HG03025 (cell line): ENCODE data around the gene DENND4C.
A peak's percentile ranks its signal among the peaks of the same experiment; 100 is the strongest.
"Not testable (repeated sequence)": the region's sequence is repeated elsewhere in the genome, so short reads cannot be mapped to it uniquely, and the experiment has no call there.

Experiments
- ATAC-seq: cut with Tn5 transposase; IDR thresholded peaks from one replicate; pipeline ENCODE4 v1.9.1; 2021; ENCODE audit warnings: mild to moderate bottlenecking, moderate library complexity; ENCODE audit not compliant: unreplicated experiment, low FRiP score

The DENND4C gene

GRCh38 chr9:19405771-19406170 is 175.3 kb downstream of the DENND4C start:
- ATAC-seq = no peak

- peak; percentile 4 for ATAC-seq
These were observed 177.8 kb downstream of the DENND4C start for GRCh38 chr9:19408316-19408692.

DNA sequence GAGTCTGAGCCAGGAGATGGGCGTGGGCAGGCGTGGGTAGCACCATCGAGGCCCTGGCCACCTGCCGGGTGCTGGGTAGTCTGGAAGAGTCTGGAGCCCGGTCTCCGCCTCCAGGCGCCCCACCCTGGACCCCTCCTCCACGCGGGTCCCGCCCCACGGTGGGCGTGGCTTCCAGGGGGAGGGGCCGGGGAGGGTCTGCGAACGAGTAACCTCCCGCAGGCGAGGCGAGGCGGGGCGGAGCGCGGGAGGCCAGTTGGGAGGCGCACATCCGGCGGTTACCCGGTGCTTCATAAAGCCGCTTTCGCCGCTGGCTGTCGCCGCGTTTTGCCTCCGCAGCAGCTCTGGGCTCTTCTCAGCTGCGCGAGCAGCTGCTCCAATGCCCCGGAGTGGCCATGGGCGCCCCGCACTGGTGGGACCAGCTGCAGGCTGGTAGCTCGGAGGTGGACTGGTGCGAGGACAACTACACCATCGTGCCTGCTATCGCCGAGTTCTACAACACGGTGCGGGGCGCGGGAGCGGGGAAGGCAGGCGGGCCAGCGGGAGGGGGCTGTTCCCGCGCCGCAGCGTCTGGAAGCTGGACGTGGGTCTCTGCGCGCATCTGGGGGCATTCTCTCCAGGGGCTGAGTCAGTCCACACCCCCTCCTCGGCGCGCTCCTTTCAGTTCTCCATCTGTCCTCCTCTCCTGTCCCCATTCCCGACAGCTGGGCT is 178.4 kb downstream of the DENND4C start, which contains the start of gene ACER2:
Gene ACER2, plus strand, starts transcription at position 317 of the 708 bp plus-strand sequence. Its CDS starts 76 bp downstream, at position 393.
- ATAC-seq = peak; percentile 89

DNA sequence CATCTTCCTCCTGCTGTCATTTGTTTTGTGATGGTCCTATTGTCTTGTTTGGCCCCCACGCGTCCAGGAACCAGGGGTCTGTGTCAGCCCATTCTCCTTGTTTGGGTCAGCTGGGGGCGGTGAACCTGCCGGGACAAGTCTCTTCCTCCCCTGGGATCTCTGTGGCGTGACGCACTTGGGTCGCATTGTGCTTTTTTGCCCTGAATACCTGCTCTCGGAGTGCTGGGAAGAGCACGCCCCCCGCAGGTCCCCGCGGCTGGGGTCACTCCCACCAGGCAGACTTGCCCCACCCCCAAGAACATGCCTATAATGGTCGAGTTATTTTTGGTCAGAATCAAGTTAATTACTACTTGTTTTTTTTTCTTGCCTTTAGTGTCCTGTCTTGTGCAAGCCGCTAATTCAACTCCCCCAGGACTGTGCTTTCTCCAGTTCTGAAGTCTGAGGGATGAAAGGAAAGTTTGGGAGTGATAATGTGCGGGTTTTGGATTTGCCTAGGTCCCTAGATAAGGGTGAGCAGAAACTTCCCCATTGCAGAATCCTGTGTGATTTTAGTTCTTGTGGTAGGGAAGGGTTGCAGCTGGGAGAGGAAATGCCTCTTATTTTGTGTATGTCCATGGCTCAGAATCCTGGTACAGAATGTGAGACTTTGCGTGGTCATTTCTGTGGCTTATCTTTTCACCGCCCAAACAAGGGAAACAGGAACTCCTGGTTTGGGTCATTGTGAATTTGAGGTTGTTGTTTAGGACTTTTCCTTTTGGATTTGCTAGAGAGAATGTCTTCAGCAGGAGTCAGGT is 179.1 kb downstream of the DENND4C start:
- no peak for ATAC-seq

DNA sequence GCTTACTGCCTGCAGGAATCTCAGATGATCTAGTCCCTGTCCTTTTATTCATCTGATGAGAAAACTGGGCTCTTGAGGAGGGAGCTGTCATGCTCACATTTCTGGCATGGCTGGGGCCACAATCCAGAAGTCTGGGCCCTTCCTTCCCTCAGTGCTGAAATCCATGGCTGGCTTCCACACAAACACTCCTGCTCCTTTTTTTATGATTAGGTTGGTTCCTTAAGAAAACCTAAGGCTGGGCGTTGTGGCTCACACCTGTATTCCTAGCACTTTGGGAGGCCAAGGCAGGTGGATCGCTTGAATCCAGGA is 179.7 kb downstream of the DENND4C start:
- no peak for ATAC-seq

DNA sequence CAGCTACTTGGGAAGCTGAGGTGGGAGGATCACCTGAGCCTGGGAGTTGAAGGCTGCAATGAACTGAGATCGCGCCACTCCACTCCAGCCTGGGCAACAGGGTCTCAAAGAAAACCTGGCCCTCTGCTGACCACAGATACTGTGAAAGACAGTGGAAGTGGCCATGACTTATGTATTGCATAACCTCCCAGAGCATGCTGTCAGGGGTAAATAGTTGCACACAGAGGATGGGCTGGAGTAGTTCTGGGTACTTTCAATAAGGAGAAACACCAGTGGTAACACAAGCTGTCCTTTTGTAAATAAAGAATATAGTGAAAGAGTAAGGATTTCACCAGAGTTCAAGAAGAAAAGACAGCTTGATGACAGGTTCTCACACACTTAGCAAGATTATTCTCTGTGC is 180.1 kb downstream of the DENND4C start:
- no peak for ATAC-seq

- no peak for ATAC-seq
These were observed 180.8 kb downstream of the DENND4C start for GRCh38 chr9:19411316-19411715.

DNA sequence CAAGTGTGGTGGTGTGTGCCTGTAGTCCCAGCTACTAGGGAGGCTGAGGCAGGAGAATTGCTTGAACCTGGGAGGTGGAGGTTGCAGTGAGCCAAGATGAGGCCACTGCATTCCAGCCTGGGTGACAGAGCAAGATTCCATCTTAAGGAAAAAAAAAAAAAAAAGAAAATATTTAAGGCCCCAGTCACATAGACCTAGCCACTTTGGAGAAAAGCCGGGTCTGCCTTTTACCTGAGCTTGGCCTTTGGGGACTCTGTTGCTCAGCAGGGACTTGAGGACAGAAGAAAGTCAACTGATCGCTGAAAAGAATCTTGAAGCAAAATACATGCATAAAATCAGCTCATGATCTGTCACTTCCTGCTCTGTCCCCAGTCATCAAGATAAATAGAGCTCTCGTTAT is 183.0 kb downstream of the DENND4C start:
- ATAC-seq = not testable (repeated sequence)

DNA sequence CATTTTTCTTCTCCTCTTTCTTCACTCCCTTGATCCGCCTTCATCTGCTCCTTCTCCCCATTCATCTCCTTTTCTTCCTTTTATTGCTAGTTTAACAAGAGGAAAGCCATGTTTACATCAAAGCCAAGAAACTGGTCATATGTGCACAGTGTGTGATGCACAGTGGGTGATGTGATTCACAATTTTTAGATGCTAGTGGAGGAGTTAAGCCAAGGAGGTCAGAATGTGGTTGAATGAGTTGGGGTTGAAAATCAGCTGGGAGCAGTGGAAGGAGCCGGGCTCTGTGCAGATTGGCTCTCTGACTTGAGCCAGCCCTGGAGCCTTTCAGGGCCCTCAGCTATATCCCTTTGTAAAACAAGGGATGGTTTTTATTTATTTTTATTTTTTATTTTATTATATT is 185.7 kb downstream of the DENND4C start:
- ATAC-seq = no peak

GRCh38 chr9:19420877-19421276 is 190.4 kb downstream of the DENND4C start:
- ATAC-seq = no peak
